Measurements from ENCODE around the gene POLR2F.
"Not testable (repeated sequence)": the region's sequence is repeated elsewhere in the genome, so short reads cannot be mapped to it uniquely, and the experiment has no call there.

GRCh38 chr22:37976022-37976421 is 22.5 kb downstream of the POLR2F start:
- not testable (repeated sequence) for TF ChIP-seq CTCF (IDR thresholded peaks at IDR 0.05; ENCODE audit: low read depth, low read length, poor library complexity, severe bottlenecking); EZH2phosphoT487 (IDR thresholded peaks at IDR 0.05; ENCODE audit: borderline replicate concordance, low read length)

Data from DOHH2 (cell line).